ENCODE results near the gene RAD51B. TPM values are rescaled to one million over a fixed set of nuclear protein-coding genes. Genes with fewer than 3 reads are reported as not detected.

The RAD51B gene
- total and polyA plus RNA-seq, 2 donors (not counting 1 experiment from before 2014, with no cell fraction given) = 4.6 to 16.3 TPM

DNA sequence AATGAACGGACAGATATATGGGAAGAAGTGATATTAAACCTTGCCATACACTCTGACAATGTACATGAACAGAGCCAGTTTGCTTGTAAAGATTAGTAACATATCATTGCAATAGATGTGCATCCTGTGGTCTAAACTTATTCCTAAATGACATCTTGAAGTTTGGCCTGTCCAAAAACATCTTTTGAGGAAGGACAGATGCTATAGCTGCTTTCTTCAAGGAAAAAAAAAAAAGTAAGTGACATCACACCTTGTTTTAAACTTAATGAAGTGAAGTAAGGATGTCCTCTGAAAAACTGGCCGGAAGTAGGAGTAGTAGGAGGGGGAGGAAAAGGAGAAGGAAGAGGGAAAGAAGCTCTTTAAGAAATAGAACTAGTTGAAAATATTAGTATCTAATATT is 132.8 kb downstream of the RAD51B start:
- H3K79me2 ChIP-seq (ENCODE audit: control insufficient read depth, insufficient read depth, low read length) = no peaks in the 10 kb centered on the region
- no peaks in the 10 kb centered on the region for H3K27me3 ChIP-seq (ENCODE audit: control insufficient read depth, insufficient read depth, low read length)
- TF ChIP-seq CTCF (conservative IDR thresholded peaks at IDR 0.05 in 1 of 2, IDR thresholded peaks at IDR 0.05 in 1 of 2; ENCODE audit: low read depth in 1 of 2, low read length in 2 of 2) = no peak
- no peak for TF ChIP-seq EZH2 (IDR thresholded peaks at IDR 0.05; ENCODE audit: low read length, missing control alignments)
- H3K27ac ChIP-seq (ENCODE audit: insufficient read depth, low read length) = no peak overlapping the region
- no peak overlapping the region for H3K4me3 ChIP-seq (replicated peaks in 1 of 4; ENCODE audit: control extremely low read depth in 1 of 4, insufficient read depth in 1 of 4, low read depth in 3 of 4, low read length in 4 of 4)
- DNase-seq (ENCODE audit: low read depth in 2 of 2) = no peak
- H3K36me3 ChIP-seq (ENCODE audit: control insufficient read depth, insufficient read depth, low read length) = no peaks in the 10 kb centered on the region
- no peaks in the 10 kb centered on the region for H3K9me3 ChIP-seq (ENCODE audit: control insufficient read depth, insufficient read depth, low read depth, low read length)
- no peaks in the 10 kb centered on the region for H4K20me1 ChIP-seq (ENCODE audit: control insufficient read depth, extremely low read depth, insufficient read depth, low read length)
- no peak overlapping the region for H3K9ac ChIP-seq (ENCODE audit: insufficient read depth, low read length)
- no peaks in the 10 kb centered on the region for H3K4me1 ChIP-seq (ENCODE audit: control insufficient read depth, extremely low read depth, insufficient read depth, low read length)
- no peak overlapping the region for H3K4me2 ChIP-seq (ENCODE audit: extremely low read depth, insufficient read depth, low read length)
- no peak overlapping the region for H2AFZ ChIP-seq (ENCODE audit: low read length)

DNA sequence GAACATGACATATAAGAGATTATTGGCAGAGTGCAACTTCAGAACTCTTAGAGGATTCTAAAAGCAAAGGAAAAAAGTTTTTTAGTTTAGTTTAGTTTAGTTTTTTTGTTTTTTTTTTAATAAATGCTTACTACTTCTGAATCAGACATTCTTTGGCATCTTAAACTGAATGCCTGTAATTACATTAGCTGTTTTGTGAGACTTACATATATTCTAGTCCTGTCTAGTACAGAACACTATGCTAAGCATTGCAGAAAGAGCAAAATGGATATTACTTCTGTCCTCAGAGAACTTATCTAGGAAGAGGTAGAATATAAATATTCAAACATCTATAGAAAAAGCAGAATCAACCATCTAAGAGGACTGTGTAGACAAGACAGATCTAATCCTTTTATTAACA is 133.2 kb downstream of the RAD51B start:
- no peak overlapping the region for H2AFZ ChIP-seq (ENCODE audit: low read length)
- no peaks in the 10 kb centered on the region for H4K20me1 ChIP-seq (ENCODE audit: control insufficient read depth, extremely low read depth, insufficient read depth, low read length)
- H3K4me1 ChIP-seq (ENCODE audit: control insufficient read depth, extremely low read depth, insufficient read depth, low read length) = no peaks in the 10 kb centered on the region
- no peak overlapping the region for H3K27ac ChIP-seq (ENCODE audit: insufficient read depth, low read length)
- no peaks in the 10 kb centered on the region for H3K9me3 ChIP-seq (ENCODE audit: control insufficient read depth, insufficient read depth, low read depth, low read length)
- H3K36me3 ChIP-seq (ENCODE audit: control insufficient read depth, insufficient read depth, low read length) = no peaks in the 10 kb centered on the region
- no peaks in the 10 kb centered on the region for H3K27me3 ChIP-seq (ENCODE audit: control insufficient read depth, insufficient read depth, low read length)
- H3K4me2 ChIP-seq (ENCODE audit: extremely low read depth, insufficient read depth, low read length) = no peak overlapping the region
- DNase-seq (ENCODE audit: low read depth in 2 of 2) = no peak
- H3K4me3 ChIP-seq (replicated peaks in 1 of 4; ENCODE audit: control extremely low read depth in 1 of 4, insufficient read depth in 1 of 4, low read depth in 3 of 4, low read length in 4 of 4) = no peak overlapping the region
- H3K9ac ChIP-seq (ENCODE audit: insufficient read depth, low read length) = no peak overlapping the region
- TF ChIP-seq EZH2 (IDR thresholded peaks at IDR 0.05; ENCODE audit: low read length, missing control alignments) (no peak), CTCF (conservative IDR thresholded peaks at IDR 0.05 in 1 of 2, IDR thresholded peaks at IDR 0.05 in 1 of 2; ENCODE audit: low read depth in 1 of 2, low read length in 2 of 2) (no peak)
- no peaks in the 10 kb centered on the region for H3K79me2 ChIP-seq (ENCODE audit: control insufficient read depth, insufficient read depth, low read length)

DNA sequence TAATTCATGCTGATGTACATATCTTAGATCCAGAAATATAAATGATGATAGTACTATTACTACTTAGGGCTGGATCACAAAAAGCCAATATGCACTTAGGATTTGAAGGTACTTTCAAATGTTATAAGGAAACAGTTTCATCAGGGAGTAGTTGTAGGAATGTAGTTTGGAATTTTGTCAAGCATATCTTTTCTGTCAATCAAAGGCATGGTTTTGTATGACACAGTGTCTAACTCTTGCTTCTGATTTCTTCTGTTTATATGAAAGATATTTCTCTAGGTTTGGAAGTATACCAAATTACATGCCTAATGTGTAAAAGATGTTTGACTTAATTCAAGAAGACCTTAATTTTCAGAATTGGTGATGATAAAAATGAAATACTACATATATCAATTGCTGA is 135.7 kb downstream of the RAD51B start:
- no peak overlapping the region for H3K4me2 ChIP-seq (ENCODE audit: extremely low read depth, insufficient read depth, low read length)
- TF ChIP-seq EZH2 (IDR thresholded peaks at IDR 0.05; ENCODE audit: low read length, missing control alignments) (no peak), CTCF (conservative IDR thresholded peaks at IDR 0.05 in 1 of 2, IDR thresholded peaks at IDR 0.05 in 1 of 2; ENCODE audit: low read depth in 1 of 2, low read length in 2 of 2) (no peak)
- H2AFZ ChIP-seq (ENCODE audit: low read length) = no peak overlapping the region
- H3K36me3 ChIP-seq (ENCODE audit: control insufficient read depth, insufficient read depth, low read length) = no peaks in the 10 kb centered on the region
- peak in 1 of 2 donors; percentile 28 for DNase-seq (ENCODE audit: low read depth in 2 of 2)
- H3K79me2 ChIP-seq (ENCODE audit: control insufficient read depth, insufficient read depth, low read length) = no peaks in the 10 kb centered on the region
- no peaks in the 10 kb centered on the region for H3K9me3 ChIP-seq (ENCODE audit: control insufficient read depth, insufficient read depth, low read depth, low read length)
- no peak overlapping the region for H3K27ac ChIP-seq (ENCODE audit: insufficient read depth, low read length)
- H3K4me1 ChIP-seq (ENCODE audit: control insufficient read depth, extremely low read depth, insufficient read depth, low read length) = no peaks in the 10 kb centered on the region
- H3K27me3 ChIP-seq (ENCODE audit: control insufficient read depth, insufficient read depth, low read length) = no peaks in the 10 kb centered on the region
- H4K20me1 ChIP-seq (ENCODE audit: control insufficient read depth, extremely low read depth, insufficient read depth, low read length) = no peaks in the 10 kb centered on the region
- no peak overlapping the region for H3K9ac ChIP-seq (ENCODE audit: insufficient read depth, low read length)
- no peak overlapping the region for H3K4me3 ChIP-seq (replicated peaks in 1 of 4; ENCODE audit: control extremely low read depth in 1 of 4, insufficient read depth in 1 of 4, low read depth in 3 of 4, low read length in 4 of 4)
